K562 (cell line): Measurements from ENCODE around the gene PHKA1. TPM values are rescaled to one million over a fixed set of nuclear protein-coding genes. Genes with fewer than 3 reads are reported as not detected.

Experiments used
- ATAC-seq: fragments of 200-7000 bp; cut with Tn5 transposase; 3 replicates; pipeline ENCODE4 v1.9.1; 2020; ENCODE audit warnings: moderate library complexity
- BruUV-seq: library from RNA; stranded (reverse); fragments of 400-500 nt; replicated peaks from 2 replicates; lab custom pipeline; 2021; lab: Mats Ljungman, UMichigan
- CTCF ChIA-PET: fragments of 300-600 bp; formaldehyde crosslinking; extraction: SDS; loops from one replicate; lab custom pipeline; 2021; ENCODE audit warnings: low intra/inter-chr PET ratio; lab: Yijun Ruan, JAX
- POLR2A ChIA-PET: fragments of 300-600, 350-650 bp; sonication (Branson Sonifier 250); formaldehyde crosslinking; extraction: SDS; loops from one replicate; lab custom pipeline; 2021; ENCODE audit warnings: antibody characterized with exemption, inconsistent platforms; lab: Yijun Ruan, JAX
- DNase-seq, 4 experiments: peaks; one replicate each; pipeline versions ENCODE4 v3.0.0 to v3.0.0-alpha.2; 2011 to 2018; ENCODE audit warnings: low spot score in 3 of 4, mixed read lengths in 3 of 4; ENCODE audit errors: extremely low read depth in 1 of 4
- FAIRE-seq: peaks from 2 replicates; lab custom pipeline; 2011; peaks lifted over from hg19 to GRCh38; lab: Jason Lieb, UNC
- H2AFZ ChIP-seq: 2 replicates; pipeline ENCODE4 v1.6.0; 2011; ENCODE audit warnings: low read depth, low read length, control low read depth, inconsistent platforms
- H3K27ac ChIP-seq: fragments of 200-600 bp; 3 replicates; pipeline ENCODE4 v1.8.0; 2011; ENCODE audit warnings: low read depth, mild to moderate bottlenecking, control low read depth, inconsistent platforms, low read length, moderate library complexity, mixed read lengths; ENCODE audit errors: extremely low read depth
- H3K27me3 ChIP-seq, 2 experiments: fragments of 300-600 bp in 1 of 2; 2 replicates in 1 of 2; 3 replicates in 1 of 2; pipeline versions ENCODE4 v1.6.0 to v1.8.0; 2011; ENCODE audit warnings: inconsistent platforms in 2 of 2, low read length in 2 of 2, mild to moderate bottlenecking in 1 of 2, mixed read lengths in 1 of 2, moderate library complexity in 1 of 2; ENCODE audit not compliant: control insufficient read depth in 2 of 2, insufficient read depth in 2 of 2
- H3K36me3 ChIP-seq: fragments of 300-600 bp; 3 replicates; pipeline ENCODE4 v1.8.0; 2011; ENCODE audit warnings: mild to moderate bottlenecking, low read length, inconsistent platforms; ENCODE audit not compliant: control insufficient read depth, insufficient read depth
- H3K4me1 ChIP-seq, 2 experiments: fragments of 200-600 bp in 1 of 2; replicated peaks in 1 of 2; 2 replicates in 1 of 2; 3 replicates in 1 of 2; pipeline versions ENCODE4 v1.5.1 to v1.8.0; 2011; ENCODE audit warnings: inconsistent platforms in 2 of 2, low read length in 2 of 2, mild to moderate bottlenecking in 1 of 2, mixed read lengths in 1 of 2, moderate library complexity in 1 of 2; ENCODE audit not compliant: control insufficient read depth in 2 of 2, insufficient read depth in 2 of 2
- H3K4me2 ChIP-seq: 2 replicates; pipeline ENCODE4 v1.6.1; 2011; ENCODE audit warnings: low read length, control low read depth, inconsistent platforms, mixed read lengths; ENCODE audit not compliant: insufficient read depth
- H3K4me3 ChIP-seq: fragments of 200-600 bp; sonication (generic), shearing (Covaris generic); 2 replicates; pipeline ENCODE4 v1.5.1; 2016; ENCODE audit warnings: control low read depth, inconsistent platforms
- H3K79me2 ChIP-seq: fragments of 200-600 bp; 3 replicates; pipeline ENCODE4 v1.8.0; 2011; ENCODE audit warnings: low read length, inconsistent platforms; ENCODE audit not compliant: control insufficient read depth, insufficient read depth
- H3K9ac ChIP-seq, 2 experiments: 2 replicates each; pipeline versions ENCODE4 v1.6.0 to v1.6.1; 2011; ENCODE audit warnings: low read depth in 2 of 2, low read length in 2 of 2, control low read depth in 1 of 2, inconsistent platforms in 1 of 2, mild to moderate bottlenecking in 1 of 2, mixed read lengths in 1 of 2; ENCODE audit not compliant: insufficient read depth in 1 of 2
- H3K9me1 ChIP-seq: one replicate; pipeline ENCODE4 v1.6.0; 2011; ENCODE audit warnings: inconsistent platforms, mild to moderate bottlenecking, low read length, moderate library complexity; ENCODE audit not compliant: control insufficient read depth, insufficient read depth
- H3K9me3 ChIP-seq: replicated peaks from 2 replicates; pipeline ENCODE4 v1.5.1; 2011; ENCODE audit warnings: low read depth, low read length, inconsistent platforms; ENCODE audit not compliant: control insufficient read depth, insufficient read depth
- H4K20me1 ChIP-seq: replicated peaks from 2 replicates; pipeline ENCODE4 v1.6.1; 2011; ENCODE audit warnings: low read length, inconsistent platforms, mixed read lengths; ENCODE audit not compliant: control insufficient read depth, insufficient read depth
- FOXJ2 ChIP-seq: fragments of 200-800 bp; sonication (Bioruptor generic); IDR thresholded peaks from 2 replicates; pipeline ENCODE4 v1.6.1; 2016; ENCODE audit warnings: missing genetic modification characterization, missing compliant biosample characterization
- HCFC1 ChIP-seq: IDR thresholded peaks from 2 replicates; pipeline ENCODE4 v1.6.1; 2012; ENCODE audit warnings: low read depth, low read length, improper control_type of control experiment
- HDAC2 ChIP-seq: fragments of 450-650 bp; IDR thresholded peaks from 2 replicates; pipeline ENCODE4 v1.6.1; 2016; ENCODE audit warnings: mild to moderate bottlenecking
- ZBTB17 ChIP-seq: fragments of 450-650 bp; formaldehyde crosslinking; IDR thresholded peaks from 2 replicates; pipeline ENCODE4 v1.4.0; 2020; ENCODE audit warnings: mild to moderate bottlenecking
- ZFX ChIP-seq: sonication (generic); formaldehyde crosslinking; IDR thresholded peaks from 2 replicates; pipeline ENCODE4 v1.8.0; 2022; ENCODE audit warnings: mild to moderate bottlenecking, missing genetic modification reagents, moderate library complexity
- ZNF384 ChIP-seq: IDR thresholded peaks from 2 replicates; pipeline ENCODE4 v1.6.1; 2012; ENCODE audit warnings: low read depth, low read length, improper control_type of control experiment
- ZNF444 ChIP-seq: fragments of 250-450 bp; sonication (Bioruptor Pico); IDR thresholded peaks from 2 replicates; pipeline ENCODE4 v1.4.0; 2020; ENCODE audit warnings: mild to moderate bottlenecking, moderate library complexity
- ZNF561 ChIP-seq: fragments of 450-650 bp; formaldehyde crosslinking; conservative IDR thresholded peaks from 2 replicates; pipeline ENCODE4 v1.4.0; 2020; ENCODE audit warnings: mild to moderate bottlenecking, moderate library complexity
- ZNF695 ChIP-seq: fragments of 450-650 bp; formaldehyde crosslinking; IDR thresholded peaks from 2 replicates; pipeline ENCODE4 v1.4.0; 2020; ENCODE audit warnings: mild to moderate bottlenecking, moderate library complexity
- ZNF785 ChIP-seq: fragments of 250-450 bp; sonication (Bioruptor Pico); IDR thresholded peaks from 2 replicates; pipeline ENCODE4 v1.4.0; 2020; ENCODE audit warnings: mild to moderate bottlenecking
- WGBS: fragments of 100-300 bp; shearing (Covaris generic); methylation state at CpG from one replicate; pipeline ENCODE4 v1.1.6; 2016; ENCODE audit warnings: low coverage, mixed read lengths; ENCODE audit not compliant: insufficient coverage; ENCODE audit errors: missing lambda C conversion rate; 5-methylcytosine and 5-hydroxymethylcytosine counted together
- in situ Hi-C: fragments of 300-500 bp; cut with MboI; formaldehyde crosslinking; loops from 4 replicates; pipeline ENCODE4 v1.15.0; 2018; ENCODE audit warnings: inconsistent platforms, mixed read lengths
- intact Hi-C: fragments of 100-400 bp; cut with micrococcal nuclease; formaldehyde crosslinking; loops from 2 replicates; pipeline ENCODE4 v1.14.2; 2022
- polyA plus RNA-seq, 8 experiments: library from polyadenylated mRNA; depleted of rRNA in 4 of 8; stranded (reverse) in 5 of 8; unstranded in 3 of 8; fragments of >200 nt; fragmentation: Nextera tagmentation in 2 of 8; fragmentation: Illumina TruSeq in 1 of 8; extraction: Ambion mirVana in 2 of 8; extraction: Trizol in 1 of 8; gene quantifications; 2 replicates each; pipeline versions ENCODE4 v1.2.1 to v1.2.3, GENCODE V29; 2011 to 2014; ENCODE audit warnings: inconsistent platforms in 1 of 8, missing spikeins in 1 of 8
- total RNA-seq, 7 experiments: library from RNA; depleted of rRNA in 6 of 7; stranded (reverse); fragments of >200 nt in 6 of 7; fragmentation: Illumina TruSeq in 2 of 7; extraction: Trizol in 2 of 7; gene quantifications; 2 replicates each; pipeline versions ENCODE4 v1.2.1 to v1.2.3, GENCODE V29; 2011 to 2021; ENCODE audit warnings: low replicate concordance in 1 of 7
- TF ChIP-seq, protein P1 (sequence below): sonication (generic); formaldehyde crosslinking; IDR thresholded peaks from 2 replicates; pipeline ENCODE4 v1.8.0; 2022; ENCODE audit warnings: mild to moderate bottlenecking, missing genetic modification reagents
- TF ChIP-seq, protein P2 (sequence below): fragments of 250-450 bp; sonication (Bioruptor Pico); IDR thresholded peaks from 2 replicates; pipeline ENCODE4 v1.5.0; 2020; ENCODE audit warnings: mild to moderate bottlenecking, borderline replicate concordance
- TF ChIP-seq, protein P3 (sequence below): fragments of 450-650 bp; formaldehyde crosslinking; IDR thresholded peaks from 2 replicates; pipeline ENCODE4 v1.4.0; 2020; ENCODE audit warnings: mild to moderate bottlenecking, mixed read lengths

PHKA1 gene
- total and polyA plus RNA-seq, 9 of the 15 experiments (the other 6 are each of a cell fraction or from before 2014, with no cell fraction given), result 2.4 to 9.6 (median 5.8) TPM

DNA sequence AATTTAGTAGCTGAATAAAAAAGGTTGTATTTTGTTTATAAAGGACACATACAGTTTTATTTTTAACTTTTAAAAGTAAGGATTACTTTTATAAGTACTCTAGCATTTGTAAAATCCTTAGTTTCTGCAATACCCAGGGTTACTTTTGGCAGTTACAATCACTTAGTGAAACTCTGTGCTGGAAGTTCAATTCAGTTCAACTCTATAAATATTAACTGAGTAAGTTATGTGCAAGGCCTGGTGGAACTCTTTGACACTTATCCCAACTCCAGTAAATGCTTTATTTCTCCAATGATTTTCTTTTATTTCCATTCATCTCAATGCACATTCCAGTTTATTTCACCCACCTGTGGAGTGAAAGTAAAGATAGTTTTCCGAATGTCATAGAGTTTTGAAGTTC, 78.2 kb downstream of the PHKA1 start:
- DNase-seq (no peak), ATAC-seq (no peak), FAIRE-seq (no peak)
- in situ Hi-C loops, result no loop called here
- no peaks in the 10 kb centered on the region for H3K4me1 ChIP-seq
- CTCF ChIA-PET, result no interaction called here
- H3K9ac ChIP-seq, result no peak overlapping the region
- H3K27ac ChIP-seq, result no peak overlapping the region
- no peaks in the 10 kb centered on the region for H3K36me3 ChIP-seq
- BruUV-seq, result no TSS peak
- H3K27me3 ChIP-seq, result no peaks in the 10 kb centered on the region
- TF ChIP-seq, protein P1, sequence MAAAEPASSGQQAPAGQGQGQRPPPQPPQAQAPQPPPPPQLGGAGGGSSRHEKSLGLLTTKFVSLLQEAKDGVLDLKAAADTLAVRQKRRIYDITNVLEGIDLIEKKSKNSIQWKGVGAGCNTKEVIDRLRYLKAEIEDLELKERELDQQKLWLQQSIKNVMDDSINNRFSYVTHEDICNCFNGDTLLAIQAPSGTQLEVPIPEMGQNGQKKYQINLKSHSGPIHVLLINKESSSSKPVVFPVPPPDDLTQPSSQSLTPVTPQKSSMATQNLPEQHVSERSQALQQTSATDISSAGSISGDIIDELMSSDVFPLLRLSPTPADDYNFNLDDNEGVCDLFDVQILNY, result no peak
- TF ChIP-seq ZFX, result no peak
- TF ChIP-seq ZBTB17 (CRISPR knock-in tag), result no peak
- no peak for TF ChIP-seq ZNF384
- TF ChIP-seq ZNF561 (CRISPR knock-in tag), result no peak
- TF ChIP-seq, protein P2, sequence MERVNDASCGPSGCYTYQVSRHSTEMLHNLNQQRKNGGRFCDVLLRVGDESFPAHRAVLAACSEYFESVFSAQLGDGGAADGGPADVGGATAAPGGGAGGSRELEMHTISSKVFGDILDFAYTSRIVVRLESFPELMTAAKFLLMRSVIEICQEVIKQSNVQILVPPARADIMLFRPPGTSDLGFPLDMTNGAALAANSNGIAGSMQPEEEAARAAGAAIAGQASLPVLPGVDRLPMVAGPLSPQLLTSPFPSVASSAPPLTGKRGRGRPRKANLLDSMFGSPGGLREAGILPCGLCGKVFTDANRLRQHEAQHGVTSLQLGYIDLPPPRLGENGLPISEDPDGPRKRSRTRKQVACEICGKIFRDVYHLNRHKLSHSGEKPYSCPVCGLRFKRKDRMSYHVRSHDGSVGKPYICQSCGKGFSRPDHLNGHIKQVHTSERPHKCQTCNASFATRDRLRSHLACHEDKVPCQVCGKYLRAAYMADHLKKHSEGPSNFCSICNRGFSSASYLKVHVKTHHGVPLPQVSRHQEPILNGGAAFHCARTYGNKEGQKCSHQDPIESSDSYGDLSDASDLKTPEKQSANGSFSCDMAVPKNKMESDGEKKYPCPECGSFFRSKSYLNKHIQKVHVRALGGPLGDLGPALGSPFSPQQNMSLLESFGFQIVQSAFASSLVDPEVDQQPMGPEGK, result no peak
- no peak for TF ChIP-seq FOXJ2
- no peak for TF ChIP-seq ZNF785 (CRISPR knock-in tag)
- no peak for TF ChIP-seq ZNF695 (CRISPR knock-in tag)
- TF ChIP-seq ZNF444 (CRISPR knock-in tag), result no peak
- no peak for TF ChIP-seq HDAC2
- no peak for TF ChIP-seq HCFC1
- TF ChIP-seq, protein P3, sequence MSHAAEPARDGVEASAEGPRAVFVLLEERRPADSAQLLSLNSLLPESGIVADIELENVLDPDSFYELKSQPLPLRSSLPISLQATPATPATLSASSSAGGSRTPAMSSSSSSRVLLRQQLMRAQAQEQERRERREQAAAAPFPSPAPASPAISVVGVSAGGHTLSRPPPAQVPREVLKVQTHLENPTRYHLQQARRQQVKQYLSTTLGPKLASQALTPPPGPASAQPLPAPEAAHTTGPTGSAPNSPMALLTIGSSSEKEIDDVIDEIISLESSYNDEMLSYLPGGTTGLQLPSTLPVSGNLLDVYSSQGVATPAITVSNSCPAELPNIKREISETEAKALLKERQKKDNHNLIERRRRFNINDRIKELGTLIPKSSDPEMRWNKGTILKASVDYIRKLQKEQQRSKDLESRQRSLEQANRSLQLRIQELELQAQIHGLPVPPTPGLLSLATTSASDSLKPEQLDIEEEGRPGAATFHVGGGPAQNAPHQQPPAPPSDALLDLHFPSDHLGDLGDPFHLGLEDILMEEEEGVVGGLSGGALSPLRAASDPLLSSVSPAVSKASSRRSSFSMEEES (CRISPR knock-in tag), result no peak
- no peaks in the 10 kb centered on the region for H3K9me1 ChIP-seq
- intact Hi-C loops, result no loop called here
- no peaks in the 10 kb centered on the region for H4K20me1 ChIP-seq
- no peak overlapping the region for H2AFZ ChIP-seq
- 33% methylated on average over 1 of the region's 1 CpG for WGBS
- no peak overlapping the region for H3K4me2 ChIP-seq
- H3K9me3 ChIP-seq, result no peaks in the 10 kb centered on the region
- no peak overlapping the region for H3K4me3 ChIP-seq
- POLR2A ChIA-PET, result no interaction called here
- H3K79me2 ChIP-seq, result no peaks in the 10 kb centered on the region
